ENCODE results near the gene PLSCR5.

The PLSCR5 gene

GRCh38 chr3:146543461-146544001 is 61.6 kb downstream of the PLSCR5 start:
- H3K27me3 Mint-ChIP-seq, result no peaks in the 10 kb centered on the region
- H3K36me3 Mint-ChIP-seq, result peaks cover 6% of the 10 kb centered on the region
- H3K9me3 Mint-ChIP-seq (ENCODE audit: low read depth), result no peaks in the 10 kb centered on the region
- H3K4me3 Mint-ChIP-seq, result peak overlapping the region; percentile 92
- peaks cover 64% of the 10 kb centered on the region for H3K4me1 Mint-ChIP-seq (ENCODE audit: low read depth)
- H3K27ac Mint-ChIP-seq, result peak overlapping the region; percentile 83

DNA sequence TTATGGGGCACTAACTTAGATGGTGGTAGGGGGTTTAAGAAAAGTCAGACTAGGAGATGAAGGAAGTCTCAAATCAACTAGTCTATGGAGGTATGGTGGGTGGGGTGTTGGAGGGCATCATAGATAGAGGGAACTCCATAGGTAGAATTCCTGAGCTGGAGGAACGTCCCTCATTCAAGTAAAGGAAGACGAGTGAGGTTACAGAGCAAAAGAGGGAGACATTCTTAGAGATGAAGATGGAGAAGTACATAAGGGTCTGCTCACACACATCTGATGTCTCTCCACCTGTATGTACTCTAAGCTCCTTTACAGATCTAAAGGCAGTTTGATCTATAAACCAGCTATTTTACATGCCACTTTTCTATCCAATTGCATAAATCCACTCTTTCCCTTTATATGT is 62.2 kb downstream of the PLSCR5 start:
- no peaks in the 10 kb centered on the region for H3K9me3 Mint-ChIP-seq (ENCODE audit: low read depth)
- H3K27ac Mint-ChIP-seq, result peak overlapping the region; percentile 83
- H3K4me3 Mint-ChIP-seq, result peak overlapping the region; percentile 92
- H3K36me3 Mint-ChIP-seq, result peaks cover 6% of the 10 kb centered on the region
- peaks cover 64% of the 10 kb centered on the region for H3K4me1 Mint-ChIP-seq (ENCODE audit: low read depth)
- no peaks in the 10 kb centered on the region for H3K27me3 Mint-ChIP-seq

DNA sequence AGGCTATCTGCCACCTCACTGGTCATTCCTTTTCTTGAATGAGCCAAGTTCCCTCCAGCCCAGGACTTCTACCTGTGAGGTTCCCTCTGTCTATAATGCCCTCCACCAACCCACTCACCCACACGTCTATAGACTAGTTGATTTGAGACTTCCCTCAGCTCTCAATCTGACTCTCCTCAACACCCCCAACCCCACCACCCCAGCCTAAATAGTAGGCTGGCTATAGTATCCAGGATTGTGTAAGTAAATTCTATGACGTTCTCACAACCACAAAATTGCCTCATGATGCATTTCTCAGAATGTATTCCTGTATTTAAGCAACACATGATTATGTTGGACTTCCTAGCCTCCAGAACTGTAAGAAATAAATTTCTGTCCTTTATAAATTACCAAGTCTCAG is 63.0 kb downstream of the PLSCR5 start:
- no peaks in the 10 kb centered on the region for H3K9me3 Mint-ChIP-seq (ENCODE audit: low read depth)
- no peaks in the 10 kb centered on the region for H3K27me3 Mint-ChIP-seq
- H3K4me1 Mint-ChIP-seq (ENCODE audit: low read depth), result peaks cover 64% of the 10 kb centered on the region
- H3K27ac Mint-ChIP-seq, result peak overlapping the region; percentile 25
- H3K36me3 Mint-ChIP-seq, result peaks cover 9% of the 10 kb centered on the region
- peak overlapping the region; percentile 92 for H3K4me3 Mint-ChIP-seq

DNA sequence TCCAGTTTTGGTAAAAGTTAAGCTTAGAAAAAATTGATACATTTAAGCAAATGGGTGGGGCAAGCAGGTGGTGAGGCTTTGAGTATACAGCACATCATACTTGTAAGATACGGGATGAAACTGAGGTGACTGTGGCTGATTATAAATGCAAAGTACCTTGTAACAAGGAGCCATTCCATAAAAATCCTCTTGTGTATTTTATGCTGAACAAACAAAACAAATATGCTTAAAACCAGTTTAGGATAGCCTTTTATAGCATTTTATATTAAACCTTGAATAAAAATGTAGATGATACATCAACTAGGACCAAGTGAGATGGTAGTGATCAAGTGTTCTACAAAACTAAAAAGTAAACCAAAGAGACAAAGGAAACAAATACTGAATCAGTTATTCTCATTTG is 64.2 kb downstream of the PLSCR5 start:
- Mint-ChIP-seq H3K27ac (no peak overlapping the region), H3K27me3 (no peaks in the 10 kb centered on the region), H3K4me1 (ENCODE audit: low read depth) (peaks cover 59% of the 10 kb centered on the region), H3K4me3 (peak overlapping the region; percentile 92), H3K36me3 (peaks cover 16% of the 10 kb centered on the region), H3K9me3 (ENCODE audit: low read depth) (no peaks in the 10 kb centered on the region)

DNA sequence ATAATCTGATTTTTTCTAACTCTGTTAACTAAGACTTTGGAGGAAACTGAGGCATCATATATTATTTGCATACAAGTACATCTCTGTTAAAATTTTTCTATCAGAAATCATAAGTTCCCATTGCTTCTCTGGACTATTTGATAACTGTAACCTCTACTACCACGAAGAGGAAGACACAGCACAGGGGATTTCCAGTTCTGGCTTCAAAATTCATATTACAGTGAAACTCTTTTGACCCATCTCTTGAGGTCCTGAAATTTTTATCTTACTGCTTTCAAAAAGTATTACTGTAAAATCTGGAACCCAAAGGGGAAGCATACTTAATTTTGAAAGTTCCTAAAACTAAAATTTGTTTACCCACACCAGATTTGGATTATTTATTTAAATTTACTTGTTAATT is 64.9 kb downstream of the PLSCR5 start:
- Mint-ChIP-seq H3K4me3 (no peak overlapping the region), H3K27ac (no peak overlapping the region), H3K4me1 (ENCODE audit: low read depth) (peaks cover 58% of the 10 kb centered on the region), H3K36me3 (peaks cover 16% of the 10 kb centered on the region), H3K27me3 (no peaks in the 10 kb centered on the region), H3K9me3 (ENCODE audit: low read depth) (no peaks in the 10 kb centered on the region)

DNA sequence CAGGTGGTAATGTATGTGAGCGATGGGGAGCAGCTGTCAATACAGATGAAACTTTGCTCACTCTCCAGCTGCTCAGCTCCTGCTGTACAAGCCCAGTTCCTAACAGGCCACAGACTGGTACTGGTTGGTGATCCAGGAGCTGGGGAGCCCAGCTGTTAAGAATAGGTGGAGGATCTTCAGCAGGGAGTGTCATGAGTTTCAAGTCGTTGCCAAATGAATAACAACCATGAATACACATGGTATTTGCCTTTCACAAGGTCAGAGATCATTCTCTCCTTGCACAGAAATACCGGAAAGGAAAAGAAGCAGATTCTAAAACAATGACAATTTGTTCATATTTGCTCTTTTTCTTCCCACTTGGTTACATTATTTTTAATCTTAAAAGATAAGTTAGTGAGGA is 65.8 kb downstream of the PLSCR5 start:
- Mint-ChIP-seq H3K27me3 (no peaks in the 10 kb centered on the region), H3K4me3 (no peak overlapping the region), H3K4me1 (ENCODE audit: low read depth) (peaks cover 61% of the 10 kb centered on the region), H3K9me3 (ENCODE audit: low read depth) (no peaks in the 10 kb centered on the region), H3K27ac (no peak overlapping the region), H3K36me3 (peaks cover 21% of the 10 kb centered on the region)

DNA sequence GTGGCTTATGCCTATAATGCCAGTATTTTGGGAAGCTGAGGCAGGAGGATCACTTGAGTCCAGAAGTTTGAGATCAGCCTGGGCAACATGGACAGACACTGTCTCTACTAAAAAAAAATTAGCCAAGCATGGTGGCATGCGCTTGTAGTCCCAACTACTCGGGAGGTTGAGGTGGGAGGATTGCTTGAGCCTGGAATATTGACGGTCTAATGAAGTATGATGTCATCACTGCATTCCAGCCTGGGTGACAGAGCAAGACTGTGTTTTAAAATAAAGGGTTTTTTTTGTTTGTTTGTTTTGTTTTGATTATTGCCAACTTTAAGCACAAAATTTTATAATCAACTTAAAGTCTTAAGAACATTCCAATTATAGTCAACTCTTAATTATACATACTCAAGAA is 67.5 kb downstream of the PLSCR5 start:
- H3K27me3 Mint-ChIP-seq, result no peaks in the 10 kb centered on the region

GRCh38 chr3:146536681-146537080 is 68.5 kb downstream of the PLSCR5 start:
- Mint-ChIP-seq H3K9me3 (ENCODE audit: low read depth) (no peaks in the 10 kb centered on the region), H3K4me1 (ENCODE audit: low read depth) (peaks cover 45% of the 10 kb centered on the region), H3K36me3 (peaks cover 21% of the 10 kb centered on the region), H3K27ac (no peak overlapping the region), H3K27me3 (no peaks in the 10 kb centered on the region), H3K4me3 (no peak overlapping the region)

More for the DNA sequence above, 67.5 kb downstream of the PLSCR5 start:
- H3K4me1 Mint-ChIP-seq (ENCODE audit: low read depth), result peaks cover 54% of the 10 kb centered on the region
- peaks cover 24% of the 10 kb centered on the region for H3K36me3 Mint-ChIP-seq
- H3K9me3 Mint-ChIP-seq (ENCODE audit: low read depth), result no peaks in the 10 kb centered on the region
- no peak overlapping the region for H3K27ac Mint-ChIP-seq
- H3K4me3 Mint-ChIP-seq, result no peak overlapping the region
